ENCODE results near the gene REEP2.

Gene REEP2

GRCh38 chr5:138464388-138465260, 25.8 kb downstream of the REEP2 start:
- H3K4me1 ChIP-seq (ENCODE audit: control insufficient read depth in 2 of 2, insufficient read depth in 1 of 2, low read depth in 1 of 2, low read length in 2 of 2) = peaks cover 15 to 30% of the 10 kb centered on the region in 2 donors
- peaks cover 13% of the 10 kb centered on the region for H3K79me1 ChIP-seq (ENCODE audit: low read depth, low read length)
- WGBS, 2 donors (ENCODE audit: extremely low coverage in 2 of 2, insufficient read length in 2 of 2, insufficient replicate concordance in 1 of 2) = no CpG with 5 or more reads among the region's 64 CpGs
- H2BK120ac ChIP-seq (ENCODE audit: low read depth, low read length) = no peak overlapping the region
- peak overlapping the region; percentile 91 for H3K14ac ChIP-seq (ENCODE audit: low read length)
- H3K9ac ChIP-seq (ENCODE audit: low read depth, low read length, poor library complexity) = peak overlapping the region; percentile 97
- peak overlapping the region; percentile 6 for H2BK12ac ChIP-seq (ENCODE audit: low read length)
- peak overlapping the region; percentile 93 for H2BK15ac ChIP-seq (ENCODE audit: low read length)
- DNase-seq (ENCODE audit: low spot score) = peak; percentile 100
- H3K4me3 ChIP-seq (ENCODE audit: low read length in 2 of 2) = peak overlapping the region; percentile 89 to 95
- peak overlapping the region; percentile 87 for H3K27ac ChIP-seq (replicated peaks; ENCODE audit: low read length)
- no peak overlapping the region for H2AK5ac ChIP-seq (ENCODE audit: low read depth, low read length)
- peak overlapping the region; percentile 100 for H2AFZ ChIP-seq (ENCODE audit: low read length)
- peaks cover 15 to 31% of the 10 kb centered on the region in 2 donors for H3K36me3 ChIP-seq (replicated peaks in 1 of 2; ENCODE audit: control insufficient read depth in 2 of 2, insufficient read depth in 2 of 2, low read length in 2 of 2)
- H3K4ac ChIP-seq (ENCODE audit: low read length) = no peak overlapping the region
- H3K23ac ChIP-seq (ENCODE audit: low read depth, low read length, poor library complexity) = peak overlapping the region; percentile 94
- H3K9me3 ChIP-seq (replicated peaks in 1 of 2; ENCODE audit: control insufficient read depth in 2 of 2, insufficient read depth in 1 of 2, low read depth in 1 of 2, low read length in 2 of 2) = no peaks in the 10 kb centered on the region
- H3K18ac ChIP-seq (ENCODE audit: low read length) = peak overlapping the region; percentile 100
- peaks cover 0 to 17% (median 2%) of the 10 kb centered on the region in 3 experiments for H3K27me3 ChIP-seq (ENCODE audit: control insufficient read depth in 3 of 3, insufficient read depth in 3 of 3, low read depth in 1 of 3, low read length in 3 of 3)
- peak overlapping the region; percentile 93 for H3K4me2 ChIP-seq (ENCODE audit: insufficient read depth, low read length, poor library complexity, severe bottlenecking)
- peak overlapping the region; percentile 96 for H2BK5ac ChIP-seq (ENCODE audit: low read length)
- H4K91ac ChIP-seq (ENCODE audit: low read depth, low read length, poor library complexity) = peak overlapping the region; percentile 81
- no peak overlapping the region for H4K8ac ChIP-seq (ENCODE audit: low read depth, low read length)

GRCh38 chr5:138465261-138466124, 26.6 kb downstream of the REEP2 start, which contains the start of gene EGR1:
TSS of gene EGR1 (plus strand) at chr5:138465479. CDS start at chr5:138465762, 283 bp downstream.
- Histone ChIP-seq H3K4me2 (ENCODE audit: insufficient read depth, low read length, poor library complexity, severe bottlenecking) (peak within 1 kb of the TSS; percentile 99), H3K9me3 (replicated peaks in 1 of 2; ENCODE audit: control insufficient read depth in 2 of 2, insufficient read depth in 1 of 2, low read depth in 1 of 2, low read length in 2 of 2) (no peaks in the 10 kb centered on the region), H3K14ac (ENCODE audit: low read length) (peak within 1 kb of the TSS; percentile 91), H3K36me3 (replicated peaks in 1 of 2; ENCODE audit: control insufficient read depth in 2 of 2, insufficient read depth in 2 of 2, low read length in 2 of 2) (peaks cover 15 to 31% of the 10 kb centered on the region in 2 donors), H3K4ac (ENCODE audit: low read length) (no peak within 1 kb of the TSS), H2BK15ac (ENCODE audit: low read length) (peak within 1 kb of the TSS; percentile 93), H3K27ac (replicated peaks; ENCODE audit: low read length) (peak within 1 kb of the TSS; percentile 87), H3K9ac (ENCODE audit: low read depth, low read length, poor library complexity) (peak within 1 kb of the TSS; percentile 97), H3K4me3 (ENCODE audit: low read length in 2 of 2) (peak within 1 kb of the TSS; percentile 89 to 95), H3K18ac (ENCODE audit: low read length) (peak within 1 kb of the TSS; percentile 100), H2AK5ac (ENCODE audit: low read depth, low read length) (no peak within 1 kb of the TSS), H3K23ac (ENCODE audit: low read depth, low read length, poor library complexity) (peak within 1 kb of the TSS; percentile 94), H3K79me1 (ENCODE audit: low read depth, low read length) (peaks cover 13% of the 10 kb centered on the region), H2BK120ac (ENCODE audit: low read depth, low read length) (no peak within 1 kb of the TSS), H3K27me3 (ENCODE audit: control insufficient read depth in 3 of 3, insufficient read depth in 3 of 3, low read depth in 1 of 3, low read length in 3 of 3) (peaks cover 0 to 17% (median 2%) of the 10 kb centered on the region in 3 experiments), H3K4me1 (ENCODE audit: control insufficient read depth in 2 of 2, insufficient read depth in 1 of 2, low read depth in 1 of 2, low read length in 2 of 2) (peaks cover 15 to 30% of the 10 kb centered on the region in 2 donors), H2BK5ac (ENCODE audit: low read length) (peak within 1 kb of the TSS; percentile 96), H4K8ac (ENCODE audit: low read depth, low read length) (no peak within 1 kb of the TSS), H2AFZ (ENCODE audit: low read length) (peak within 1 kb of the TSS; percentile 100), H2BK12ac (ENCODE audit: low read length) (peak within 1 kb of the TSS; percentile 6), H4K91ac (ENCODE audit: low read depth, low read length, poor library complexity) (peak within 1 kb of the TSS; percentile 81)
- no CpG with 5 or more reads among the region's 85 CpGs for WGBS, 2 donors (ENCODE audit: extremely low coverage in 2 of 2, insufficient read length in 2 of 2, insufficient replicate concordance in 1 of 2)
- DNase-seq (ENCODE audit: low spot score) = peak; percentile 97

GRCh38 chr5:138466125-138466899, 27.5 kb downstream of the REEP2 start:
- Histone ChIP-seq H3K79me1 (ENCODE audit: low read depth, low read length) (peaks cover 13% of the 10 kb centered on the region), H3K23ac (ENCODE audit: low read depth, low read length, poor library complexity) (peak overlapping the region; percentile 76), H3K27me3 (ENCODE audit: control insufficient read depth in 3 of 3, insufficient read depth in 3 of 3, low read depth in 1 of 3, low read length in 3 of 3) (peaks cover 0 to 17% (median 2%) of the 10 kb centered on the region in 3 experiments), H3K4ac (ENCODE audit: low read length) (no peak overlapping the region), H2BK15ac (ENCODE audit: low read length) (no peak overlapping the region), H3K4me1 (ENCODE audit: control insufficient read depth in 2 of 2, insufficient read depth in 1 of 2, low read depth in 1 of 2, low read length in 2 of 2) (peaks cover 15 to 30% of the 10 kb centered on the region in 2 donors), H2AK5ac (ENCODE audit: low read depth, low read length) (no peak overlapping the region), H2BK5ac (ENCODE audit: low read length) (no peak overlapping the region), H3K9ac (ENCODE audit: low read depth, low read length, poor library complexity) (peak overlapping the region; percentile 96), H3K4me2 (ENCODE audit: insufficient read depth, low read length, poor library complexity, severe bottlenecking) (peak overlapping the region; percentile 99), H2BK12ac (ENCODE audit: low read length) (no peak overlapping the region), H3K9me3 (replicated peaks in 1 of 2; ENCODE audit: control insufficient read depth in 2 of 2, insufficient read depth in 1 of 2, low read depth in 1 of 2, low read length in 2 of 2) (no peaks in the 10 kb centered on the region), H4K8ac (ENCODE audit: low read depth, low read length) (no peak overlapping the region), H3K4me3 (ENCODE audit: low read length in 2 of 2) (peak overlapping the region; percentile 89 to 95), H3K36me3 (replicated peaks in 1 of 2; ENCODE audit: control insufficient read depth in 2 of 2, insufficient read depth in 2 of 2, low read length in 2 of 2) (peaks cover 15 to 31% of the 10 kb centered on the region in 2 donors), H3K27ac (replicated peaks; ENCODE audit: low read length) (no peak overlapping the region), H2BK120ac (ENCODE audit: low read depth, low read length) (no peak overlapping the region), H3K18ac (ENCODE audit: low read length) (no peak overlapping the region), H2AFZ (ENCODE audit: low read length) (peak overlapping the region; percentile 100), H4K91ac (ENCODE audit: low read depth, low read length, poor library complexity) (no peak overlapping the region), H3K14ac (ENCODE audit: low read length) (no peak overlapping the region)
- no CpG with 5 or more reads among the region's 39 CpGs for WGBS, 2 donors (ENCODE audit: extremely low coverage in 2 of 2, insufficient read length in 2 of 2, insufficient replicate concordance in 1 of 2)
- DNase-seq (ENCODE audit: low spot score) = no peak
